ENCODE results near the gene YOD1. TPM values are rescaled to one million over a fixed set of nuclear protein-coding genes. Genes with fewer than 3 reads are reported as not detected.

YOD1 gene
- polyA plus RNA-seq, 1 donor = 10.1 TPM

DNA sequence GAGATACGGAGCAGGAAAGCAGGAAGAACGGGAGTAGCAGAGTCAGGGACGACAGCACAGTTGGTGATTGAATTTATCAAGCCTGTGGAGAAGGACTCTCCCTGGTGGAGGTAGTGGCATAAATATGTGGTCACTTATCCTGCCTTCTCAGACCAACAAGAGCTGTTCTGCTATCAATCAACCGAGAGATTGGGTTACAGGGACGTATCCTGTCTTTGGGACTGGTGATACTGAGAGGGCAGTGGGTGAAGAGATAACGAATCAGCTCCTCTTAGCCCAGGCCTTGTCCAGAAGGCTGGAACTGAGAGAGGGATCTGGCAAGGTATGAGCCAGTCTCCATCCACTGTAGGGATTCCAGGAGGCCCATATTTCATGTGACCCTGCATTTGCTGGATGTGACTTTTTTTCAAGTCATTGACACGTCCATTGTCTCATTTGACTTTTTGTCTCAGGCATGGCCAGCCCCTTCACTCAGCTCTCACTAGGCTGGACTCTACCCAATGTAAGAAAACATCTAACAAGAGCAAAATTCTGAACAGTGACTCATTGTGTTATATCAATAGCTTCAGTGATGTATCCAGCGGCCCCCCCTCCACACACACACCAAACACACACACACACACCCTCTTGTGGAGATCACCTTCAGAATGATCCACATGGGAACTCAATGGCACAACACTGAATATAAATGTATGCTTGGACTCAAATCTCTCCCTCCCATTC, 29.7 kb downstream of the YOD1 start:
- WGBS (ENCODE audit: insufficient coverage, low lambda C conversion rate) = no CpG with 5 or more reads among the region's 8 CpGs
- DNase-seq = no peak
- Histone ChIP-seq H3K9me3 (ENCODE audit: control insufficient read depth, low read depth, low read length) (no peaks in the 10 kb centered on the region), H3K4me1 (ENCODE audit: control insufficient read depth, insufficient read depth, low read length) (peaks cover 57% of the 10 kb centered on the region), H3K27me3 (ENCODE audit: control insufficient read depth, insufficient read depth, low read length) (no peaks in the 10 kb centered on the region), H3K27ac (ENCODE audit: low read length) (peak overlapping the region; percentile 55), H3K36me3 (ENCODE audit: control insufficient read depth, insufficient read depth, low read length) (peaks cover 26% of the 10 kb centered on the region), H3K4me3 (ENCODE audit: low read length) (no peak overlapping the region)

DNA sequence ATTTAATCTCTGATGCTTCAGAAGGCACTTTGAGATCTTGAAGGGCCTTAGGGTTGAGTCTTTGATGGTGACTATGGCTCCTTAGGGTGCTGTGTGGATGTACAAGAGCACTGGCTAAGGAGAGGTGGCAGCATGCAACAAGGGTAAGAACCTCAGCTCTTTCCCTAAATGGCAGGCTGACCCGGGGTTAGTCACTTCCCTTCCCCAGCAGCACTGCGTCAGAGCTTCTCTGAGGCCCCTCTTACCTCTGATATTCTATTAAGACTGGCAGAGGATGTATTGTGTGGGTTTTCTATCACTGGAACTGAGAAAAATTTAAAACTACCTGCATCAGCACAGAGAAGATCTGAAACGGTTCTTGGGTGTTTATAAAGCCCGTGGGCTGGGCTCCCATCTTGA, 30.3 kb downstream of the YOD1 start:
- Histone ChIP-seq H3K27ac (ENCODE audit: low read length) (peak overlapping the region; percentile 55), H3K27me3 (ENCODE audit: control insufficient read depth, insufficient read depth, low read length) (no peaks in the 10 kb centered on the region), H3K4me3 (ENCODE audit: low read length) (no peak overlapping the region), H3K4me1 (ENCODE audit: control insufficient read depth, insufficient read depth, low read length) (peaks cover 51% of the 10 kb centered on the region), H3K9me3 (ENCODE audit: control insufficient read depth, low read depth, low read length) (no peaks in the 10 kb centered on the region), H3K36me3 (ENCODE audit: control insufficient read depth, insufficient read depth, low read length) (peaks cover 26% of the 10 kb centered on the region)
- no CpG with 5 or more reads among the region's 4 CpGs for WGBS (ENCODE audit: insufficient coverage, low lambda C conversion rate)
- no peak for DNase-seq

DNA sequence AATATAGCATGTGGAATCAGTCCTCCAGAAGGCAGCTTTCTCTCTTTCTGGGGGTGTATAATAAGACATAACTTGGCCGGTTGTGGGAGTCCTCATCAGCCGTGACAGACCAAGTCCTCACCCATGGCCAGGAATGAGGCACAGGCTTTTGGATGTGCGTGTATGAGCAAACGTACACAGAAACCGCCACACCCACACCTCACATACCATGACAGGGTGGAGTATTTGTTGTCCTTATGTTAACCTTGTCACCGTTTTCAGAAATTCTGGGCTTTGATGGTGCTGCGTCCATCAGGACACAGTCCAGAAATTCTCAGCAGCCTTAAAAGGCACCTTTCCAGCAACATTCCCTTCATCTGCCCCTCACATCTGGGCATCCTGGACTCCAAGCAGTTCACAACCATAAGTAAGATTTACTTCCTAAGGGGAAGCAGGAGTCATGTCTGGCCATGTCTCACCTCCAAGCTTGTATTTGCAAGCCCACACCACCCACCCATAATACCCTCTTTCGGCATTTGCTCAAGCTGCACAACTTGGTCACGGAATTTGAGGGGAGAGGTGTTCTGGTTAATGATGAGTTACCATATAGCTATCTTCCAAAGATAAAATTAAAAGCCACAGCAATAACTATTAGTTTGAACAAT, 30.8 kb downstream of the YOD1 start:
- H3K4me1 ChIP-seq (ENCODE audit: control insufficient read depth, insufficient read depth, low read length) = peaks cover 46% of the 10 kb centered on the region
- H3K27ac ChIP-seq (ENCODE audit: low read length) = peak overlapping the region; percentile 55

DNA sequence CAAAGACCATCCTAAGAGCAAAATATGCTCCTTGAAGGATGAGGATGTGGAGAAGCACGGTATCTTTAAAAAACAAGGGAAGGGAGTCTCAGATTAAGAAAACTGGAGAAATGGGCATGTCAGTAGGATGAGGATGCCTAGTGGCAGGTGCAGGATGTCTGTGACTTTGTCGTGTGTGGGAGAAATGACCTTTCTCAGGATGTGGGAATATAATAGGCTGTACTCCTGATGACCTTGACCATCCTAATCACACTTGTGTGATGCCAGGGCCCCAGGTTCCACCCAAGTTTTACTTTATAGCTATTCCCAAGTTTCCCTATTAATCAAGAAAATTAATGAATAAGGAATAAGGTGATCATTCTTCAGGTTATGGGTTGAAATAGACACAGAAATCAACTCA, 31.3 kb downstream of the YOD1 start:
- H3K4me1 ChIP-seq (ENCODE audit: control insufficient read depth, insufficient read depth, low read length) = peaks cover 42% of the 10 kb centered on the region

More for the DNA sequence above, 30.8 kb downstream of the YOD1 start:
- H3K27me3 ChIP-seq (ENCODE audit: control insufficient read depth, insufficient read depth, low read length) = no peaks in the 10 kb centered on the region
- WGBS (ENCODE audit: insufficient coverage, low lambda C conversion rate) = no CpG with 5 or more reads among the region's 9 CpGs
- DNase-seq = peak; percentile 75 to 86
- H3K36me3 ChIP-seq (ENCODE audit: control insufficient read depth, insufficient read depth, low read length) = peaks cover 26% of the 10 kb centered on the region
- H3K9me3 ChIP-seq (ENCODE audit: control insufficient read depth, low read depth, low read length) = no peaks in the 10 kb centered on the region
- H3K4me3 ChIP-seq (ENCODE audit: low read length) = no peak overlapping the region

DNA sequence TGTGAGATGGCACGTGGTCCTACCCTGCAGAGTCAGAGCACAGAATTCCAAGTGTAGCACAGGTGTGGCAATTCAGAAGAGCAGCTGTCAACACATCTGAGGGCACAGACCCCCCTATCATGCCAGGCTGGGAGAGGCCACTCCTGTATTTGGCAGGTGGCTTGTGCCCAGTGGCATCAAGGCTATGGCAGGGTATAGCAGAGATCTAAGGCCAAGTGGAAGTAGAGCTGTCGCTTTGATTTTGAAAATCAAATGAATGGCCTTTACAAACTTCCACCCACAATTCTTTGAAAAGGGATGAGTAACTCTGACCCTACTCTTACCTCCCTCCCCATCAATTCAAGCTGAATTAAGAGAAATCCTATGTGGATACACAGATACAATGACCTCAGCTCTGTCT, 31.8 kb downstream of the YOD1 start:
- H3K27me3 ChIP-seq (ENCODE audit: control insufficient read depth, insufficient read depth, low read length) = no peaks in the 10 kb centered on the region
- no peak overlapping the region for H3K4me3 ChIP-seq (ENCODE audit: low read length)
- WGBS (ENCODE audit: insufficient coverage, low lambda C conversion rate) = no CpG with 5 or more reads among the region's 2 CpGs
- no peak for DNase-seq
- H3K27ac ChIP-seq (ENCODE audit: low read length) = peak overlapping the region; percentile 55
- H3K9me3 ChIP-seq (ENCODE audit: control insufficient read depth, low read depth, low read length) = no peaks in the 10 kb centered on the region
- peaks cover 26% of the 10 kb centered on the region for H3K36me3 ChIP-seq (ENCODE audit: control insufficient read depth, insufficient read depth, low read length)
- peaks cover 37% of the 10 kb centered on the region for H3K4me1 ChIP-seq (ENCODE audit: control insufficient read depth, insufficient read depth, low read length)

More for the DNA sequence above, 31.3 kb downstream of the YOD1 start:
- Histone ChIP-seq H3K4me3 (ENCODE audit: low read length) (no peak overlapping the region), H3K36me3 (ENCODE audit: control insufficient read depth, insufficient read depth, low read length) (peaks cover 26% of the 10 kb centered on the region), H3K27ac (ENCODE audit: low read length) (peak overlapping the region; percentile 55), H3K27me3 (ENCODE audit: control insufficient read depth, insufficient read depth, low read length) (no peaks in the 10 kb centered on the region), H3K9me3 (ENCODE audit: control insufficient read depth, low read depth, low read length) (no peaks in the 10 kb centered on the region)
- WGBS (ENCODE audit: insufficient coverage, low lambda C conversion rate) = 100% methylated on average over 1 of the region's 2 CpGs
- DNase-seq = no peak

DNA sequence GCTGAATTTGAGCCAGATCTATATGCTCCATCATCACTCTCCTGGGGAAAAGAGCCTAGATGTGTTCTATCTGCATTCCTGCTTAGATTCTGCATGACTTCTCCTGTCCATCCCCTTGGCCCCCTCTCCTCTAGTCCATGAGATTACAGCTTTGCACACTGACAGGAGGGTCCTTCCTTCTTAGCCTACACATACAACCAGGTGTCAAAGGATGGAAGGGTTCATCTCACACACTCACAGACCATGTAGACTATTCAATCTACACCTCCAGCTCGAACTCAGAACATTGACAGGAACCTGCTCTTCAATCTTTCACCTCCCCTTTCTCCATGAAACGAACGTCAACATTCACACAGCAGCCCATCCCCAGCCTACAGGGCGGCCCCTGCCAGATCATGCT, 32.3 kb downstream of the YOD1 start:
- no peak for DNase-seq
- no peaks in the 10 kb centered on the region for H3K9me3 ChIP-seq (ENCODE audit: control insufficient read depth, low read depth, low read length)
- peaks cover 32% of the 10 kb centered on the region for H3K4me1 ChIP-seq (ENCODE audit: control insufficient read depth, insufficient read depth, low read length)
- H3K27ac ChIP-seq (ENCODE audit: low read length) = no peak overlapping the region
- peaks cover 23% of the 10 kb centered on the region for H3K36me3 ChIP-seq (ENCODE audit: control insufficient read depth, insufficient read depth, low read length)
- no peaks in the 10 kb centered on the region for H3K27me3 ChIP-seq (ENCODE audit: control insufficient read depth, insufficient read depth, low read length)
- WGBS (ENCODE audit: insufficient coverage, low lambda C conversion rate) = no CpG with 5 or more reads among the region's 4 CpGs
- H3K4me3 ChIP-seq (ENCODE audit: low read length) = no peak overlapping the region

DNA sequence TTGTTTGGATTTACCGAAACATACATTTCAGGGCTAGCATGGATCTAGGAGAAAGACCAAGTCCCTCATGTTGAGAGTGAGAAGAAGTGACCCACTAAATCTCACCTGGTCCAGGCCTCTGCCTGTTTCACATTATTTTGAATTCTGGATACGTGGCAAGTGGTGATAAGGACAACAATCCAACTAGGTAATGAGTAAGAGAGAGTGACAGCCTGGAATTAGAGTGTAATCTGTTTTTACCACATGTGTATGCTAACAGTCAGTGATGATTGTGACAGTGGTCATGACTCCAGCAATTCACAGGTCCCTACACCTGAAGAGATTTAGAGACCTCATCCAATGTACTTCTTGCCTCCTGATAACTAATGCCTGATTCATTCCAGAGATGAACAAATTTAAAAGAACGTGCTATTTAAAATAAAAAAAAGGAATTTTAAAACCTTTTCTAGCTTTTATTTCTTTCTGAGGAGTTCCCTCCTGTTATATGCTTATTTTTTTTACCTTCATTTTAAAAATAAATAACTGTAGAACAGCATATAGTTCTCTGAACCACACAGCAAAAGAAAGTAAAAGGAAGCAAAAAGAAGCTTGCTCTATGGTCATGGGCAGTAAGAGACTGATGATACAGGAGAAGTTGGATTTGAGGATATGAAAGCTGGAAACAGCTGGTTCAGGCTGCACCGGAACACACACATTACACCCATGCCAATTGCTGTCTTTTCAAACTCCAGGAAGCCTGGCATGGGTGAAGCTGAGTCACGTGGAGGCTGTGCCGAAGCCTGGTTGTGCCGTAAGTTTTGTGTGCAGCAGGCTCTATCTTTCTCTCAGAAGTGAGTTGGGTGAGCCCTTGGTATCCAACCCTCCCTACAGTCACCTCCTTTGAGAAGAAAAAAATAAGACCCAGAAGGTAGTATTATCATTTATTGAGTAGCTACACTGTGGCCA, 33.1 kb downstream of the YOD1 start:
- no peak overlapping the region for H3K27ac ChIP-seq (ENCODE audit: low read length)
- H3K4me1 ChIP-seq (ENCODE audit: control insufficient read depth, insufficient read depth, low read length) = peaks cover 27% of the 10 kb centered on the region
- DNase-seq = peak in 1 of 2 donors; percentile 77
- peaks cover 17% of the 10 kb centered on the region for H3K36me3 ChIP-seq (ENCODE audit: control insufficient read depth, insufficient read depth, low read length)
- 100% methylated on average over 1 of the region's 7 CpGs for WGBS (ENCODE audit: insufficient coverage, low lambda C conversion rate)
- H3K4me3 ChIP-seq (ENCODE audit: low read length) = no peak overlapping the region
- no peaks in the 10 kb centered on the region for H3K9me3 ChIP-seq (ENCODE audit: control insufficient read depth, low read depth, low read length)
- no peaks in the 10 kb centered on the region for H3K27me3 ChIP-seq (ENCODE audit: control insufficient read depth, insufficient read depth, low read length)

DNA sequence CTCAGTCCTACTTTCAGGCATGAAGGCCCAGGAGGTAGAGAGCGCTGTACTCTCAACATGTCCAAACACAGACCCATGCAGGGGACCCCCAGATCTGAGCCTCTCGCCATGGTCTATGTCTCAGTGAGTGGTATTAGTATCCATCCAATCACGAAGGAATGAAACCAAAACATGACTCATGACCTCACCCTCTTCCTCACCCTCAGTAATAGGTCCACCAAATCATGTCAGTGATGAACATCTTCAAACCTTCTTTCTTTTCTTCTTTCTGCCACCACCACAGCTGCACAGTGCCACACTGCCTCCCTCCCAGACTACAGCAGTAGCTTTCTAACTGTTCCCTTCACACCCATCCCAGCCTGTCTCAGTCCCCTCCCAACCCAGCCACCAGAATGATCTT, 35.2 kb downstream of the YOD1 start:
- no peak overlapping the region for H3K27ac ChIP-seq (ENCODE audit: low read length)
- no peaks in the 10 kb centered on the region for H3K9me3 ChIP-seq (ENCODE audit: control insufficient read depth, low read depth, low read length)
- no peaks in the 10 kb centered on the region for H3K36me3 ChIP-seq (ENCODE audit: control insufficient read depth, insufficient read depth, low read length)
- peaks cover 18% of the 10 kb centered on the region for H3K4me1 ChIP-seq (ENCODE audit: control insufficient read depth, insufficient read depth, low read length)
- WGBS (ENCODE audit: insufficient coverage, low lambda C conversion rate) = no CpG with 5 or more reads among the region's 3 CpGs
- H3K27me3 ChIP-seq (ENCODE audit: control insufficient read depth, insufficient read depth, low read length) = no peaks in the 10 kb centered on the region
- no peak for DNase-seq
- no peak overlapping the region for H3K4me3 ChIP-seq (ENCODE audit: low read length)

DNA sequence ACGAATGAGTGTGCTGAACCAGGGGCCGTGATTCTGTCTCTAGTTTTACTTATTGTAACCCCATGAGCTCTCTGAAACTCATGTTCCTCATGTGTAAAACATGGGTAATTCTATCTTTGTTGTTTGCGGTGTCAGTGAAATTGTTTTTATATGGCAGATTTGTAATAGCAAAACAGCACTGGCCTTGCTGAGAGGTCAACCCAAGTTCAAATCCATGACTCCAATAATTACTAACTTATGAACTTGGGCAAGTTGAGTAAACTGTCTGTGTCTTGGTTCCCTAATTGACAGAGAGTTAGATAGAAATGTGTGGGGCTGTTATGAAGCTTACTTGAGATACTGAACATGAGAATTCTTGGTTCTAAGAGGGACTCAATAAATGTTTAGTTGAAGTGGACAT, 36.3 kb downstream of the YOD1 start:
- DNase-seq = no peak
- H3K9me3 ChIP-seq (ENCODE audit: control insufficient read depth, low read depth, low read length) = no peaks in the 10 kb centered on the region
- H3K27me3 ChIP-seq (ENCODE audit: control insufficient read depth, insufficient read depth, low read length) = no peaks in the 10 kb centered on the region
- peaks cover 18% of the 10 kb centered on the region for H3K4me1 ChIP-seq (ENCODE audit: control insufficient read depth, insufficient read depth, low read length)
- no peaks in the 10 kb centered on the region for H3K36me3 ChIP-seq (ENCODE audit: control insufficient read depth, insufficient read depth, low read length)
- no peak overlapping the region for H3K4me3 ChIP-seq (ENCODE audit: low read length)
- no peak overlapping the region for H3K27ac ChIP-seq (ENCODE audit: low read length)
- WGBS (ENCODE audit: insufficient coverage, low lambda C conversion rate) = 100% methylated on average over 2 of the region's 3 CpGs

All from large intestine (tissue), 3 donors.